ENCODE data around the gene PSMC6. TPM values are rescaled to one million over a fixed set of nuclear protein-coding genes. Genes with fewer than 3 reads are reported as not detected.
"Not testable (repeated sequence)": the region's sequence is repeated elsewhere in the genome, so short reads cannot be mapped to it uniquely, and the experiment has no call there.

PSMC6 gene
- total RNA-seq, 1 experiment from 2014 or later: 103 TPM

GRCh38 chr14:52729035-52729434 lies 22.0 kb downstream of the PSMC6 start:
- not testable (repeated sequence) for H2AK5ac ChIP-seq (ENCODE audit: insufficient read length, low read length); H2BK20ac ChIP-seq (ENCODE audit: low read depth, low read length, poor library complexity, severe bottlenecking); H3K27me3 Mint-ChIP-seq (ENCODE audit: low read depth); H3K27ac ChIP-seq (ENCODE audit: insufficient read length, low read depth, low read length); H2BK120ac ChIP-seq (ENCODE audit: low read depth, low read length, poor library complexity, severe bottlenecking); H4K91ac ChIP-seq (ENCODE audit: insufficient read length, low read depth, low read length); H4K8ac ChIP-seq (replicated peaks; ENCODE audit: insufficient read length, low read depth, low read length); H3K27me3 ChIP-seq (ENCODE audit: insufficient read depth, low read length); H2BK5ac ChIP-seq (ENCODE audit: insufficient read length, low read length); H3K23me2 ChIP-seq (ENCODE audit: insufficient read length, low read depth, low read length, poor library complexity, severe bottlenecking); H4K5ac ChIP-seq (ENCODE audit: insufficient read length, low read depth, low read length); H3K9me3 Mint-ChIP-seq; H2AFZ ChIP-seq (ENCODE audit: low read length); H2BK15ac ChIP-seq (ENCODE audit: low read depth, low read length); H3K9me3 ChIP-seq (ENCODE audit: control insufficient read depth, low read depth, low read length); H3K79me2 ChIP-seq (ENCODE audit: insufficient read depth, low read length); H3K4me1 ChIP-seq (ENCODE audit: insufficient read depth, low read length); H3K14ac ChIP-seq (ENCODE audit: insufficient read depth, low read length); H2BK12ac ChIP-seq (ENCODE audit: insufficient read length, low read depth, low read length); H3K56ac ChIP-seq (ENCODE audit: insufficient read length, low read depth, low read length); H3K4ac ChIP-seq (ENCODE audit: low read depth, low read length); H3K9ac ChIP-seq (ENCODE audit: extremely low read depth, insufficient read length, low read length); H3K18ac ChIP-seq (ENCODE audit: insufficient read length, low read depth, low read length); H3K4me2 ChIP-seq (ENCODE audit: insufficient read depth, insufficient read length, low read length); H4K20me1 ChIP-seq (ENCODE audit: control insufficient read depth, insufficient read depth, insufficient read length); H3K23ac ChIP-seq (ENCODE audit: insufficient read length, low read depth, low read length); H3K79me1 ChIP-seq (ENCODE audit: insufficient read depth, low read depth, low read length, poor library complexity, severe bottlenecking); H3T11ph ChIP-seq (ENCODE audit: low read length)
- peaks cover 15 to 36% of the 10 kb centered on the region in 2 experiments for H3K4me1 Mint-ChIP-seq
- H3K27ac Mint-ChIP-seq: peak overlapping the region; percentile 91 to 96 (median 96); a peak in 5 of 7 replicates
- peak; percentile 30 for DNase-seq
- H3K36me3 Mint-ChIP-seq (ENCODE audit: insufficient read depth in 1 of 3, low read depth in 3 of 3): peaks cover 19 to 56% (median 37%) of the 10 kb centered on the region in 3 experiments; a peak in 6 of 7 replicates
- WGBS (ENCODE audit: extremely low coverage, insufficient read length, low lambda C conversion rate): no CpG with 5 or more reads among the region's 15 CpGs
- peak overlapping the region; percentile 50 to 68; a peak in 3 of 5 replicates for H3K4me3 Mint-ChIP-seq

All from H9 (cell line).